WTC11 (cell line): ENCODE results near the gene SLC4A9. TPM values are rescaled to one million over a fixed set of nuclear protein-coding genes. Genes with fewer than 3 reads are reported as not detected.

ENCODE experiments used
- ATAC-seq: fragments of 200-7000 bp; cut with Tn5 transposase; 2 replicates; pipeline ENCODE4 v1.10.0; 2021; ENCODE audit warnings: mild to moderate bottlenecking, moderate library complexity
- CTCF ChIA-PET: fragments of 300-600 bp; sonication (Branson Sonifier 250); formaldehyde crosslinking; loops from one replicate; lab custom pipeline; 2021; ENCODE audit warnings: antibody characterized with exemption; lab: Charles Lee
- POLR2A ChIA-PET: fragments of 350-600 bp; sonication (Branson Sonifier 250); formaldehyde crosslinking; loops from one replicate; lab custom pipeline; 2021; ENCODE audit warnings: antibody characterized with exemption; lab: Charles Lee
- DNase-seq: peaks from one replicate; pipeline ENCODE4 v3.0.0; 2021; ENCODE audit warnings: low spot score
- H3K27ac Mint-ChIP-seq: 2 replicates; pipeline ENCODE4 v1.8.0; 2021; ENCODE audit warnings: mixed read lengths
- H3K27me3 Mint-ChIP-seq: 2 replicates; pipeline ENCODE4 v1.8.0; 2021; ENCODE audit warnings: low read depth, mild to moderate bottlenecking, moderate library complexity, mixed read lengths
- H3K36me3 Mint-ChIP-seq: 2 replicates; pipeline ENCODE4 v1.8.0; 2021; ENCODE audit warnings: mixed read lengths
- H3K4me1 Mint-ChIP-seq: 2 replicates; pipeline ENCODE4 v1.8.0; 2022; ENCODE audit warnings: mixed read lengths
- H3K4me3 Mint-ChIP-seq: 2 replicates; pipeline ENCODE4 v1.8.0; 2021; ENCODE audit warnings: mild to moderate bottlenecking, moderate library complexity, mixed read lengths
- H3K9me3 Mint-ChIP-seq: 2 replicates; pipeline ENCODE4 v1.8.0; 2021; ENCODE audit warnings: mixed read lengths
- ARID4B ChIP-seq: sonication (generic); formaldehyde crosslinking; IDR thresholded peaks from 2 replicates; pipeline ENCODE4 v1.8.0; 2023; ENCODE audit warnings: missing genetic modification reagents, mild to moderate bottlenecking, borderline replicate concordance
- ATF1 ChIP-seq: sonication (generic); formaldehyde crosslinking; IDR thresholded peaks from 2 replicates; pipeline ENCODE4 v1.8.1; 2023; ENCODE audit warnings: mild to moderate bottlenecking, moderate library complexity, missing genetic modification reagents
- CDX4 ChIP-seq: fragments of 250-450 bp; sonication (Bioruptor Pico); IDR thresholded peaks from 2 replicates; pipeline ENCODE4 v1.9.0; 2021; ENCODE audit warnings: moderate library complexity, mild to moderate bottlenecking, inconsistent platforms, borderline replicate concordance
- ERG ChIP-seq: fragments of 250-450 bp; sonication (Bioruptor Pico); IDR thresholded peaks from 2 replicates; pipeline ENCODE4 v1.8.0; 2021; ENCODE audit warnings: mild to moderate bottlenecking
- ESRRA ChIP-seq: sonication (generic); formaldehyde crosslinking; IDR thresholded peaks from 2 replicates; pipeline ENCODE4 v1.8.1; 2022; ENCODE audit warnings: mild to moderate bottlenecking, missing genetic modification reagents, borderline replicate concordance
- GABPB1 ChIP-seq: sonication (generic); formaldehyde crosslinking; IDR thresholded peaks from 2 replicates; pipeline ENCODE4 v1.8.1; 2023; ENCODE audit warnings: mild to moderate bottlenecking, missing genetic modification reagents
- GRHL2 ChIP-seq: fragments of 250-450 bp; sonication (Bioruptor Pico); IDR thresholded peaks from 2 replicates; pipeline ENCODE4 v1.8.0; 2022; ENCODE audit warnings: mild to moderate bottlenecking, moderate library complexity; ENCODE audit not compliant: insufficient replicate concordance, severe bottlenecking
- HMGA2 ChIP-seq: fragments of 250-450 bp; sonication (Bioruptor Pico); IDR thresholded peaks from 2 replicates; pipeline ENCODE4 v1.4.0; 2021; ENCODE audit warnings: mild to moderate bottlenecking, moderate library complexity
- IRF1 ChIP-seq: sonication (generic); formaldehyde crosslinking; IDR thresholded peaks from 2 replicates; pipeline ENCODE4 v1.8.0; 2023; ENCODE audit warnings: missing genetic modification reagents
- JUN ChIP-seq: sonication (generic); formaldehyde crosslinking; IDR thresholded peaks from 2 replicates; pipeline ENCODE4 v1.8.0; 2023; ENCODE audit warnings: mild to moderate bottlenecking, missing genetic modification reagents
- NFATC4 ChIP-seq: fragments of 250-450 bp; sonication (Bioruptor Pico); IDR thresholded peaks from 2 replicates; pipeline ENCODE4 v1.9.0; 2021; ENCODE audit warnings: mild to moderate bottlenecking
- NR1H2 ChIP-seq: sonication (generic); formaldehyde crosslinking; IDR thresholded peaks from 2 replicates; pipeline ENCODE4 v1.9.0; 2021; ENCODE audit warnings: mild to moderate bottlenecking, moderate library complexity, missing genetic modification reagents
- NR3C1 ChIP-seq: sonication (generic); formaldehyde crosslinking; conservative IDR thresholded peaks from 2 replicates; pipeline ENCODE4 v1.8.1; 2023; ENCODE audit warnings: low read depth, mild to moderate bottlenecking, missing genetic modification reagents
- PRRX2 ChIP-seq: fragments of 250-450 bp; sonication (Bioruptor Pico); IDR thresholded peaks from 2 replicates; pipeline ENCODE4 v1.8.0; 2021; ENCODE audit warnings: mild to moderate bottlenecking
- RORB ChIP-seq: fragments of 250-450 bp; sonication (Bioruptor Pico); IDR thresholded peaks from 2 replicates; pipeline ENCODE4 v1.9.0; 2021; ENCODE audit warnings: mild to moderate bottlenecking
- SMAD3 ChIP-seq: sonication (generic); formaldehyde crosslinking; IDR thresholded peaks from 2 replicates; pipeline ENCODE4 v1.8.0; 2022; ENCODE audit warnings: missing genetic modification reagents, mild to moderate bottlenecking, borderline replicate concordance
- SMAD4 ChIP-seq: sonication (generic); formaldehyde crosslinking; IDR thresholded peaks from 2 replicates; pipeline ENCODE4 v1.8.0; 2022; ENCODE audit warnings: mild to moderate bottlenecking, missing genetic modification reagents
- SOX15 ChIP-seq: fragments of 250-450 bp; sonication (Bioruptor Pico); IDR thresholded peaks from 2 replicates; pipeline ENCODE4 v1.9.0; 2021; ENCODE audit warnings: mild to moderate bottlenecking
- ZBTB21 ChIP-seq: sonication (generic); formaldehyde crosslinking; IDR thresholded peaks from 2 replicates; pipeline ENCODE4 v1.8.1; 2023; ENCODE audit warnings: mild to moderate bottlenecking, missing genetic modification reagents, borderline replicate concordance
- ZNF121 ChIP-seq: sonication (generic); formaldehyde crosslinking; IDR thresholded peaks from 2 replicates; pipeline ENCODE4 v1.8.0; 2023; ENCODE audit warnings: missing genetic modification reagents
- ZNF232 ChIP-seq: sonication (generic); formaldehyde crosslinking; IDR thresholded peaks from 2 replicates; pipeline ENCODE4 v1.8.0; 2022; ENCODE audit warnings: mild to moderate bottlenecking, missing genetic modification reagents
- ZNF263 ChIP-seq: sonication (generic); formaldehyde crosslinking; IDR thresholded peaks from 2 replicates; pipeline ENCODE4 v1.8.1; 2022; ENCODE audit warnings: low read depth, mild to moderate bottlenecking, moderate library complexity, missing genetic modification reagents
- ZNF317 ChIP-seq: sonication (generic); formaldehyde crosslinking; IDR thresholded peaks from 2 replicates; pipeline ENCODE4 v1.8.1; 2023; ENCODE audit warnings: low read depth, mild to moderate bottlenecking, moderate library complexity, missing genetic modification reagents, borderline replicate concordance
- ZNF396 ChIP-seq: fragments of 250-450 bp; sonication (Bioruptor Pico); IDR thresholded peaks from 2 replicates; pipeline ENCODE4 v1.8.0; 2021; ENCODE audit warnings: mild to moderate bottlenecking, moderate library complexity, borderline replicate concordance
- ZNF671 ChIP-seq: fragments of 250-450 bp; sonication (Bioruptor Pico); IDR thresholded peaks from 2 replicates; pipeline ENCODE4 v1.8.0; 2021; ENCODE audit warnings: mild to moderate bottlenecking
- total RNA-seq: library from RNA; stranded (reverse); gene quantifications from 3 replicates; pipeline ENCODE4 v1.2.3, GENCODE V29; 2021
- TF ChIP-seq, protein P1 (sequence below): sonication (generic); formaldehyde crosslinking; IDR thresholded peaks from 2 replicates; pipeline ENCODE4 v1.8.1; 2022; ENCODE audit warnings: low read depth, missing genetic modification reagents, borderline replicate concordance

Gene SLC4A9
- total RNA-seq, 1 experiment from 2014 or later: 0.37 TPM

- no peaks in the 10 kb centered on the region for H3K9me3 Mint-ChIP-seq
- H3K4me1 Mint-ChIP-seq: peaks cover 14% of the 10 kb centered on the region
- no peak for TF ChIP-seq ZBTB21
- no peak for TF ChIP-seq NR1H2 (CRISPR knock-in tag)
- no peak for TF ChIP-seq GRHL2 (CRISPR knock-in tag)
- no peak for TF ChIP-seq ARID4B (CRISPR knock-in tag)
- no peak for TF ChIP-seq ESRRA (CRISPR knock-in tag)
- no peak for TF ChIP-seq ZNF396 (CRISPR knock-in tag)
- no peak for TF ChIP-seq SMAD4
- TF ChIP-seq CDX4: no peak
- TF ChIP-seq SOX15 (CRISPR knock-in tag): no peak
- no peak for TF ChIP-seq JUN (CRISPR knock-in tag)
- H3K4me3 Mint-ChIP-seq: no peak overlapping the region
- ChIA-PET POLR2A (no interaction called here), CTCF (interaction anchor here (1.4 to 2.6 kb wide), 2 partner anchors 36 to 42 kb away, joined by 6 to 23 read pairs; partner anchors contain the start of gene HBEGF)
- DNase-seq (no peak), ATAC-seq (no peak)
- no peaks in the 10 kb centered on the region for H3K36me3 Mint-ChIP-seq
- H3K27me3 Mint-ChIP-seq: peaks cover 6% of the 10 kb centered on the region; the same call in 1 of the 2 replicates
- no peak overlapping the region for H3K27ac Mint-ChIP-seq
Measured at GRCh38 chr5:140310434-140310833, 49.6 kb upstream of the SLC4A9 start.

GRCh38 chr5:140311011-140311467 is 49.0 kb upstream of the SLC4A9 start:
- H3K9me3 Mint-ChIP-seq: no peaks in the 10 kb centered on the region

More at GRCh38 chr5:140311011-140311467, 49.0 kb upstream of the SLC4A9 start:
- H3K27ac Mint-ChIP-seq: no peak overlapping the region
- H3K36me3 Mint-ChIP-seq: no peaks in the 10 kb centered on the region
- ATAC-seq (no peak), DNase-seq (no peak)
- no peak overlapping the region for H3K4me3 Mint-ChIP-seq
- CTCF ChIA-PET: interaction anchor here (1.4 to 2.6 kb wide), 3 partner anchors 35 to 66 kb away, joined by 6 to 23 read pairs (median 6); partner anchors contain the start of gene HBEGF
- H3K27me3 Mint-ChIP-seq: peaks cover 5% of the 10 kb centered on the region; the same call in 1 of the 2 replicates
- TF ChIP-seq ZNF232 (CRISPR knock-in tag) (no peak), ATF1 (CRISPR knock-in tag) (no peak), ZNF317 (CRISPR knock-in tag) (no peak), ZNF121 (CRISPR knock-in tag) (no peak), ZBTB21 (no peak), RORB (no peak), ZNF671 (CRISPR knock-in tag) (no peak), PRRX2 (CRISPR knock-in tag) (no peak), GABPB1 (CRISPR knock-in tag) (no peak), ERG (CRISPR knock-in tag) (no peak), ZNF263 (CRISPR knock-in tag) (no peak), NR3C1 (no peak), HMGA2 (CRISPR knock-in tag) (no peak), SMAD3 (CRISPR knock-in tag) (no peak), NFATC4 (CRISPR knock-in tag) (no peak), IRF1 (CRISPR knock-in tag) (no peak)
- TF ChIP-seq, protein P1, sequence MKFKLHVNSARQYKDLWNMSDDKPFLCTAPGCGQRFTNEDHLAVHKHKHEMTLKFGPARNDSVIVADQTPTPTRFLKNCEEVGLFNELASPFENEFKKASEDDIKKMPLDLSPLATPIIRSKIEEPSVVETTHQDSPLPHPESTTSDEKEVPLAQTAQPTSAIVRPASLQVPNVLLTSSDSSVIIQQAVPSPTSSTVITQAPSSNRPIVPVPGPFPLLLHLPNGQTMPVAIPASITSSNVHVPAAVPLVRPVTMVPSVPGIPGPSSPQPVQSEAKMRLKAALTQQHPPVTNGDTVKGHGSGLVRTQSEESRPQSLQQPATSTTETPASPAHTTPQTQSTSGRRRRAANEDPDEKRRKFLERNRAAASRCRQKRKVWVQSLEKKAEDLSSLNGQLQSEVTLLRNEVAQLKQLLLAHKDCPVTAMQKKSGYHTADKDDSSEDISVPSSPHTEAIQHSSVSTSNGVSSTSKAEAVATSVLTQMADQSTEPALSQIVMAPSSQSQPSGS (CRISPR knock-in tag): no peak
- peaks cover 14% of the 10 kb centered on the region for H3K4me1 Mint-ChIP-seq
- POLR2A ChIA-PET: no interaction called here
